K562 (cell line): ENCODE results near the gene XPNPEP1. TPM values are rescaled to one million over a fixed set of nuclear protein-coding genes. Genes with fewer than 3 reads are reported as not detected.

Source experiments
- ATAC-seq: fragments of 200-7000 bp; cut with Tn5 transposase; 3 replicates; pipeline ENCODE4 v1.9.1; 2020; ENCODE audit warnings: moderate library complexity
- BruUV-seq: library from RNA; stranded (reverse); fragments of 400-500 nt; replicated peaks from 2 replicates; lab custom pipeline; 2021; lab: Mats Ljungman, UMichigan
- CTCF ChIA-PET: fragments of 300-600 bp; formaldehyde crosslinking; extraction: SDS; loops from one replicate; lab custom pipeline; 2021; ENCODE audit warnings: low intra/inter-chr PET ratio; lab: Yijun Ruan, JAX
- POLR2A ChIA-PET: fragments of 300-600, 350-650 bp; sonication (Branson Sonifier 250); formaldehyde crosslinking; extraction: SDS; loops from one replicate; lab custom pipeline; 2021; ENCODE audit warnings: antibody characterized with exemption, inconsistent platforms; lab: Yijun Ruan, JAX
- DNase-seq, 4 experiments: peaks; one replicate each; pipeline versions ENCODE4 v3.0.0 to v3.0.0-alpha.2; 2011 to 2018; ENCODE audit warnings: low spot score in 3 of 4, mixed read lengths in 3 of 4; ENCODE audit errors: extremely low read depth in 1 of 4
- FAIRE-seq: peaks from 2 replicates; lab custom pipeline; 2011; peaks lifted over from hg19 to GRCh38; lab: Jason Lieb, UNC
- H2AFZ ChIP-seq: 2 replicates; pipeline ENCODE4 v1.6.0; 2011; ENCODE audit warnings: low read depth, low read length, control low read depth, inconsistent platforms
- H3K27ac ChIP-seq: fragments of 200-600 bp; 3 replicates; pipeline ENCODE4 v1.8.0; 2011; ENCODE audit warnings: low read depth, mild to moderate bottlenecking, control low read depth, inconsistent platforms, low read length, moderate library complexity, mixed read lengths; ENCODE audit errors: extremely low read depth
- H3K27me3 ChIP-seq, 2 experiments: fragments of 300-600 bp in 1 of 2; 2 replicates in 1 of 2; 3 replicates in 1 of 2; pipeline versions ENCODE4 v1.6.0 to v1.8.0; 2011; ENCODE audit warnings: inconsistent platforms in 2 of 2, low read length in 2 of 2, mild to moderate bottlenecking in 1 of 2, mixed read lengths in 1 of 2, moderate library complexity in 1 of 2; ENCODE audit not compliant: control insufficient read depth in 2 of 2, insufficient read depth in 2 of 2
- H3K36me3 ChIP-seq: fragments of 300-600 bp; 3 replicates; pipeline ENCODE4 v1.8.0; 2011; ENCODE audit warnings: mild to moderate bottlenecking, low read length, inconsistent platforms; ENCODE audit not compliant: control insufficient read depth, insufficient read depth
- H3K4me1 ChIP-seq, 2 experiments: fragments of 200-600 bp in 1 of 2; replicated peaks in 1 of 2; 2 replicates in 1 of 2; 3 replicates in 1 of 2; pipeline versions ENCODE4 v1.5.1 to v1.8.0; 2011; ENCODE audit warnings: inconsistent platforms in 2 of 2, low read length in 2 of 2, mild to moderate bottlenecking in 1 of 2, mixed read lengths in 1 of 2, moderate library complexity in 1 of 2; ENCODE audit not compliant: control insufficient read depth in 2 of 2, insufficient read depth in 2 of 2
- H3K4me2 ChIP-seq: 2 replicates; pipeline ENCODE4 v1.6.1; 2011; ENCODE audit warnings: low read length, control low read depth, inconsistent platforms, mixed read lengths; ENCODE audit not compliant: insufficient read depth
- H3K4me3 ChIP-seq: fragments of 200-600 bp; sonication (generic), shearing (Covaris generic); 2 replicates; pipeline ENCODE4 v1.5.1; 2016; ENCODE audit warnings: control low read depth, inconsistent platforms
- H3K79me2 ChIP-seq: fragments of 200-600 bp; 3 replicates; pipeline ENCODE4 v1.8.0; 2011; ENCODE audit warnings: low read length, inconsistent platforms; ENCODE audit not compliant: control insufficient read depth, insufficient read depth
- H3K9ac ChIP-seq, 2 experiments: 2 replicates each; pipeline versions ENCODE4 v1.6.0 to v1.6.1; 2011; ENCODE audit warnings: low read depth in 2 of 2, low read length in 2 of 2, control low read depth in 1 of 2, inconsistent platforms in 1 of 2, mild to moderate bottlenecking in 1 of 2, mixed read lengths in 1 of 2; ENCODE audit not compliant: insufficient read depth in 1 of 2
- H3K9me1 ChIP-seq: one replicate; pipeline ENCODE4 v1.6.0; 2011; ENCODE audit warnings: inconsistent platforms, mild to moderate bottlenecking, low read length, moderate library complexity; ENCODE audit not compliant: control insufficient read depth, insufficient read depth
- H3K9me3 ChIP-seq: replicated peaks from 2 replicates; pipeline ENCODE4 v1.5.1; 2011; ENCODE audit warnings: low read depth, low read length, inconsistent platforms; ENCODE audit not compliant: control insufficient read depth, insufficient read depth
- H4K20me1 ChIP-seq: replicated peaks from 2 replicates; pipeline ENCODE4 v1.6.1; 2011; ENCODE audit warnings: low read length, inconsistent platforms, mixed read lengths; ENCODE audit not compliant: control insufficient read depth, insufficient read depth
- ADNP ChIP-seq: fragments of 200-800 bp; sonication (Bioruptor generic); IDR thresholded peaks from 2 replicates; pipeline ENCODE4 v1.6.1; 2016; ENCODE audit warnings: missing genetic modification characterization, missing compliant biosample characterization
- CREB3 ChIP-seq: fragments of 450-650 bp; conservative IDR thresholded peaks from 2 replicates; pipeline ENCODE4 v1.6.1; 2016; ENCODE audit warnings: missing genetic modification characterization, low read depth, mild to moderate bottlenecking, missing compliant biosample characterization, moderate library complexity
- MCM7 ChIP-seq, 2 experiments: fragments of 450-650 bp; IDR thresholded peaks; 2 replicates each; pipeline ENCODE4 v1.6.1; 2016 to 2018
- USF2 ChIP-seq: sonication (generic); formaldehyde crosslinking; IDR thresholded peaks from 2 replicates; pipeline ENCODE4 v1.5.0; 2020; ENCODE audit warnings: missing genetic modification reagents
- ZBTB11 ChIP-seq, 3 experiments: fragments of 200-800 bp in 1 of 3; fragments of 250-450 bp in 1 of 3; fragments of 450-650 bp in 1 of 3; sonication (Bioruptor Pico) in 1 of 3; sonication (Bioruptor generic) in 1 of 3; formaldehyde crosslinking in 1 of 3; IDR thresholded peaks; 2 replicates each; pipeline versions ENCODE4 v1.6.1 to v1.8.0; 2016 to 2022; ENCODE audit warnings: mild to moderate bottlenecking in 2 of 3, missing genetic modification characterization in 2 of 3, missing compliant biosample characterization in 1 of 3, moderate library complexity in 1 of 3
- ZFP30 ChIP-seq: fragments of 250-450 bp; sonication (Bioruptor Pico); IDR thresholded peaks from 2 replicates; pipeline ENCODE4 v1.8.0; 2022; ENCODE audit warnings: moderate library complexity, mild to moderate bottlenecking, inconsistent platforms, borderline replicate concordance
- WGBS: fragments of 100-300 bp; shearing (Covaris generic); methylation state at CpG from one replicate; pipeline ENCODE4 v1.1.6; 2016; ENCODE audit warnings: low coverage, mixed read lengths; ENCODE audit not compliant: insufficient coverage; ENCODE audit errors: missing lambda C conversion rate; 5-methylcytosine and 5-hydroxymethylcytosine counted together
- in situ Hi-C: fragments of 300-500 bp; cut with MboI; formaldehyde crosslinking; loops from 4 replicates; pipeline ENCODE4 v1.15.0; 2018; ENCODE audit warnings: inconsistent platforms, mixed read lengths
- intact Hi-C: fragments of 100-400 bp; cut with micrococcal nuclease; formaldehyde crosslinking; loops from 2 replicates; pipeline ENCODE4 v1.14.2; 2022
- polyA plus RNA-seq, 8 experiments: library from polyadenylated mRNA; depleted of rRNA in 4 of 8; stranded (reverse) in 5 of 8; unstranded in 3 of 8; fragments of >200 nt; fragmentation: Nextera tagmentation in 2 of 8; fragmentation: Illumina TruSeq in 1 of 8; extraction: Ambion mirVana in 2 of 8; extraction: Trizol in 1 of 8; gene quantifications; 2 replicates each; pipeline versions ENCODE4 v1.2.1 to v1.2.3, GENCODE V29; 2011 to 2014; ENCODE audit warnings: inconsistent platforms in 1 of 8, missing spikeins in 1 of 8
- total RNA-seq, 7 experiments: library from RNA; depleted of rRNA in 6 of 7; stranded (reverse); fragments of >200 nt in 6 of 7; fragmentation: Illumina TruSeq in 2 of 7; extraction: Trizol in 2 of 7; gene quantifications; 2 replicates each; pipeline versions ENCODE4 v1.2.1 to v1.2.3, GENCODE V29; 2011 to 2021; ENCODE audit warnings: low replicate concordance in 1 of 7

The XPNPEP1 gene
- total and polyA plus RNA-seq, 9 of the 15 experiments (the other 6 are each of a cell fraction or from before 2014, with no cell fraction given), result 24.2 to 93.5 (median 40.1) TPM

- TF ChIP-seq USF2 (CRISPR knock-in tag), result no peak
- 0 out of 2 replicates have a peak, but pooled peaks have one; percentile 64 for TF ChIP-seq ZFP30 (CRISPR knock-in tag)
- H3K4me1 ChIP-seq, result no peaks in the 10 kb centered on the region
- no peak overlapping the region for H3K4me2 ChIP-seq
- ChIA-PET POLR2A (no interaction called here), CTCF (no interaction called here)
- H3K36me3 ChIP-seq, result 0 out of 3 replicates have a peak, but pooled peaks cover 7% of the 10 kb centered on the region
- DNase-seq (no peak), FAIRE-seq (no peak), ATAC-seq (no peak)
- no peaks in the 10 kb centered on the region for H3K9me3 ChIP-seq
- intact Hi-C loops (no loop called here), in situ Hi-C loops (loop anchor here (25.0 kb wide), 1 partner anchor 1450 kb away; no protein-coding TSS in a partner anchor)
- no peak overlapping the region for H3K27ac ChIP-seq
- H3K9me1 ChIP-seq, result no peaks in the 10 kb centered on the region
- no peak overlapping the region for H2AFZ ChIP-seq
- no peaks in the 10 kb centered on the region for H4K20me1 ChIP-seq
- no peaks in the 10 kb centered on the region for H3K79me2 ChIP-seq
- H3K9ac ChIP-seq, result no peak overlapping the region
- H3K4me3 ChIP-seq, result no peak overlapping the region
- no peaks in the 10 kb centered on the region; a peak in 1 of 5 replicates for H3K27me3 ChIP-seq
- no TSS peak for BruUV-seq
Measured at GRCh38 chr10:109862738-109863137, 60.6 kb downstream of the XPNPEP1 start.

GRCh38 chr10:109862041-109862440 is 61.3 kb downstream of the XPNPEP1 start:
- no peaks in the 10 kb centered on the region; a peak in 1 of 5 replicates for H3K27me3 ChIP-seq
- TF ChIP-seq ADNP (tag) (no peak), ZBTB11 (CRISPR knock-in tag; IDR thresholded peaks at IDR 0.05) (no peak), MCM7 (IDR thresholded peaks at IDR 0.05) (no peak), CREB3 (tag) (no peak)

More at GRCh38 chr10:109862041-109862440, 61.3 kb downstream of the XPNPEP1 start:
- H3K36me3 ChIP-seq, result 0 out of 3 replicates have a peak, but pooled peaks cover 4% of the 10 kb centered on the region
- no peaks in the 10 kb centered on the region for H3K4me1 ChIP-seq
- no peak overlapping the region for H3K4me2 ChIP-seq
- H3K27ac ChIP-seq, result no peak overlapping the region
- in situ Hi-C loops (loop anchor here (25.0 kb wide), 1 partner anchor 1450 kb away; no protein-coding TSS in a partner anchor), intact Hi-C loops (no loop called here)
- CTCF ChIA-PET, result no interaction called here
- WGBS, result 14% methylated on average over 6 of the region's 6 CpGs
- H4K20me1 ChIP-seq, result no peaks in the 10 kb centered on the region
- DNase-seq, result no peak
- H3K9ac ChIP-seq, result no peak overlapping the region
- no peaks in the 10 kb centered on the region for H3K9me3 ChIP-seq
- no peak overlapping the region for H3K4me3 ChIP-seq
- no peak for ATAC-seq
- POLR2A ChIA-PET, result no interaction called here
- FAIRE-seq, result no peak
- no peak overlapping the region for H2AFZ ChIP-seq
- no peaks in the 10 kb centered on the region for H3K9me1 ChIP-seq
- no peaks in the 10 kb centered on the region for H3K79me2 ChIP-seq
- no TSS peak for BruUV-seq
